ENCODE results near the gene KIF26A.
"Not testable (repeated sequence)": the region's sequence is repeated elsewhere in the genome, so short reads cannot be mapped to it uniquely, and the experiment has no call there.

KIF26A gene

DNA sequence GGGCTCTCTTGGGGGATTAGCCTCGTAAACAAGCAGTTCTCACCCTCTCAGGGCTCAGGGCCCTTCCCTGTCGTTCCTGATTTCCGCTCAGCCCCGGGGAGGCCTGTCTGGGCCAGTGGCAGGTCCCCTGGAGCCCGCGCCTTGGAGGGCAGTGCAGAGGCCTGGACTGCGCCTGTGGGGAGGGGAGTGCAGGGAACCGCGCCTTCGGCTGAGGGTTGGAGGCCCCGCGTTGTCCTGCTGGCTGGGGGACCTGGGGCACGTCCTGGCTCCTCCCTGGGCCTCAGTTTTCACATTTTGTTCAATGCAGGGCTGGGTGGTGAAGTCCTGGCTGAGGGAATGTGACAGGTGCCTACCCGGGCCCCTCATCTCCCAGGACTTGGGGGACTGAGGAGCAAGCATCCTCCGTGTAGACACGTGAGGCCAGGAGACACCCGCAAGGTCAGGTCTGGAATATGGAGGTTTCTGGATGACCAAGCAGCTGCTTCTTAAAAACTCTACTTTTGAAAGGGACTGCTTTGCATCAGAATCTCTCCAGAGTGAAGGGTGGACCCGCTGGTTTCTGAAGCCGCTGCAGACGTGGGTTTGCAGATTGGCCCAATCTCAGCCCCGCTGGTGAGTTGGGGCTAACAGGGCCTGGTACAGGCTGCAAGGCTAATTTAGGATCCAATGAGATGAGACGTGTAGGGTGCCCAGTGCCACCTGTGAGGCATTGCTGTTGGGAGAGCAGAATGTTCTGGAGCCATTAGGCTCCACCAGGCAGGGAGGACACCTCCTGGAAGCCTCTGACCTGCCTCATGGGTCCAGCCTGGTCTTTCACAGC is 80.2 kb downstream of the KIF26A start:
- in situ Hi-C loops (cut with MboI; ENCODE audit: low sequenced_read_pairs) = no loop called here

GRCh38 chr14:104219731-104220214 is 81.4 kb downstream of the KIF26A start:
- Histone ChIP-seq H3K4me3 (no peak overlapping the region), H3K36me3 (replicated peaks) (no peaks in the 10 kb centered on the region), H3K27me3 (ENCODE audit: low read depth) (no peaks in the 10 kb centered on the region; the same call in 1 of the 2 replicates), H3K4me1 (no peaks in the 10 kb centered on the region), H3K9me3 (no peaks in the 10 kb centered on the region)
- in situ Hi-C loops (cut with MboI; ENCODE audit: low sequenced_read_pairs) = no loop called here
- no peak for DNase-seq (ENCODE audit: low spot score in 2 of 2)

More for the DNA sequence above, 80.2 kb downstream of the KIF26A start:
- H3K4me1 ChIP-seq = no peaks in the 10 kb centered on the region
- no peak overlapping the region for H3K4me3 ChIP-seq
- no peak for DNase-seq (ENCODE audit: low spot score in 2 of 2)
- H3K36me3 ChIP-seq (replicated peaks) = no peaks in the 10 kb centered on the region
- H3K27me3 ChIP-seq (ENCODE audit: low read depth) = no peaks in the 10 kb centered on the region; the same call in 1 of the 2 replicates
- no peaks in the 10 kb centered on the region for H3K9me3 ChIP-seq

DNA sequence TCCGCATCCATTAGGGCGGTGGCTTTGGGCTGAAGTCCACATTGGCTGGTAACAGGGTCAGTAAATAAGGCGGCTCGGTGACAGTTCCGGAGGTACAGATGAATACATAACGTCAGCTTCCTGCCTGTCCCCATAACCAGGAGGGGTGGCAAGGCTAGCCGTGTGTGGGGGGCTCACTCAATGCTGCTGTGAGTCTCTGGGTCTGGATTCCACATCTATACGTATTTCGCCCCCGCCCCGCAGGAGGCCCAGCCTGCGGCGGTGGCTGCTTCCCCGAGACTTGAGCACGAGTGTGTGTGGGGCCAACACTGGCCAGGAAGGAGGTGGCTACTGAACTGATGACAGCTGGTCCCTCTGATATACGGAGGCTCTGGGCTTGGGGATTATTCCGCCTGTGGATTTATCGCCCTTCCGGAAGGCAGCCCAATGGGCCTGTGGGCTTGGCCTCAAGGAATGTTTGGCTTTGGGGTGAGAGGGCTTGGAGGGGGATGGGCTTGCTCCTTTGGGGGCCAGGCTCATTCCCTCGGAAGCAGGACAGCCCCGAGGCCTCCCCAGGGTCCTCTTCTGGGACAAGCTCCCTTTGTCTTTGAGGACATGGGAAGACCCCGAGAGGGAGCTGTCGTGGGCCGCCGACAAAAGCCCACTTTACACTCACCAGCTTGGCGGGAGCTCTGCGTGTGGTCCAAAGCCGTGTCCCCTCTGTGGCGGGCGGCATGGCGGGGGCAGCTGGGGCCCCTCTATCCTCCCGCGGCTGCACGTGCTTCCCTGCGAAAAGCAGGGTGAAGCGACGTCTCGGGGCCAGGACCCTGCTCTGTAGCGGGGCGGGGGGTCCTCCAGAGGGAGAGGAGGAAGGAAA is 82.1 kb downstream of the KIF26A start:
- no peak for DNase-seq (ENCODE audit: low spot score in 2 of 2)
- in situ Hi-C loops (cut with MboI; ENCODE audit: low sequenced_read_pairs) = no loop called here
- no peaks in the 10 kb centered on the region for H3K36me3 ChIP-seq (replicated peaks)
- no peak overlapping the region for H3K4me3 ChIP-seq
- H3K4me1 ChIP-seq = no peaks in the 10 kb centered on the region
- no peaks in the 10 kb centered on the region for H3K9me3 ChIP-seq
- H3K27me3 ChIP-seq (ENCODE audit: low read depth) = no peaks in the 10 kb centered on the region; the same call in 1 of the 2 replicates

DNA sequence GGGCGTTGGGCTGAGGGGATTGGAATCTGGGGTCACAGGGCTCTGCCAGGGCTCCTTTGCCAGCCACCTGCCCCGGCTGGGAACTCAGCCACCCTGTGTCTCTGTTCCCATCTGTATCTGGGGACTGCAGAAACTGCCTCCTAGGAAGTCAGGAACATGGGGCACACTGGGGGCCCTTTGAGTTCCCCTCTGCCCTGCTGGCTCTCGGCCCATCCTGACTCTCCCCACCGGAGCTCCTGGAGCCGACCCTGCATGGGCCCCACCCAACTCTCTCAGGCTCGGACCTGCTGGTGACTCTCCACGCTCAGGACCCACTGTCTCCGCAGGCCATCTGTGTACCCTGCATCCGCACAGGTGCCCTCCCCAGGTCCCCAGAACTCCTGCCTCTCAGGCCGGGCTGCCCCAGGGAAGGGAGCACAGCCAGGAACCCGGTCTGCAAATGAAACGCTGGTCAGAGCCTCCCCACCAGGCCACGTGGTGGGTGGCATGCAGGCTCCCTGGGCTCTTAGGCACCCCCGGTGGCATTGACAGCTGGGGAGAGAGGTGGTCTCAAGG is 82.8 kb downstream of the KIF26A start:
- DNase-seq (ENCODE audit: low spot score in 2 of 2) = no peak
- in situ Hi-C loops (cut with MboI; ENCODE audit: low sequenced_read_pairs) = no loop called here
- no peaks in the 10 kb centered on the region for H3K9me3 ChIP-seq
- H3K4me1 ChIP-seq = no peaks in the 10 kb centered on the region
- H3K27me3 ChIP-seq (ENCODE audit: low read depth) = no peaks in the 10 kb centered on the region; the same call in 1 of the 2 replicates
- no peak overlapping the region for H3K4me3 ChIP-seq
- no peaks in the 10 kb centered on the region for H3K36me3 ChIP-seq (replicated peaks)

GRCh38 chr14:104221636-104222369 is 83.4 kb downstream of the KIF26A start:
- Histone ChIP-seq H3K27me3 (ENCODE audit: low read depth) (no peaks in the 10 kb centered on the region; the same call in 1 of the 2 replicates), H3K4me3 (no peak overlapping the region), H3K36me3 (replicated peaks) (no peaks in the 10 kb centered on the region), H3K9me3 (no peaks in the 10 kb centered on the region), H3K4me1 (no peaks in the 10 kb centered on the region)
- in situ Hi-C loops (cut with MboI; ENCODE audit: low sequenced_read_pairs) = no loop called here
- DNase-seq (ENCODE audit: low spot score in 2 of 2) = no peak

DNA sequence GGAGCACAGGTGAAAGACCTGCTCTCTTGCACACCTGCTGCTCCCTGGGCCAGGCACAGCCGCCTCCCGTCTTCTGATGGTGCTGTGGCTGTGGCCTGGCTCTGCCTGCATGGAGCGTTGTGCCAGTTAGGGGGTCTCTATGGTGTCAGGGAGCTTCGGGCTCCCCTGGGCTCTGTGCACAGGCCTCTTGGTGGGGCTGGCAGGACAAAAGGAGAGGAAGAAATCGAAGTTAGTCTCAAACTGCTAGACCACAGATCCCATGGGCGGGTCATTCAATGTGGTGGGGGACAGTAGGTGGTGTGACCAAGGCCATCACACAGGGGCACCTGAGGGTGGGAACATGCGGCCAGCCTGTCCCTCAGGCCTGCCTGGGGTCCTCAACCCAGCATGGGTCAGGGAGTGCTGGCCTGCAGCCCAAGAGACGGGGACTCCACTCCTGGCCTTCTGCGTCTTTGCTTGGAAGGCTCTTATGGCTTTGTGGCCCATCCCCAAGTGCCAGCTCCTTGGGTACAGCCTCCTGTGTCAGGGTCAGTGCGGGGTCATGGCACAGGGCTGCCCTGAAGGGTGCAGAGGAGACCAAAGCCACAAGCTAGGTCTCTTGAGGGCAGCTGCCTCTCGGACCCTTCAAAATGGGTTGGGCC is 84.1 kb downstream of the KIF26A start:
- Histone ChIP-seq H3K36me3 (replicated peaks) (no peaks in the 10 kb centered on the region), H3K9me3 (no peaks in the 10 kb centered on the region), H3K27me3 (ENCODE audit: low read depth) (no peaks in the 10 kb centered on the region; the same call in 1 of the 2 replicates), H3K4me3 (no peak overlapping the region), H3K4me1 (no peaks in the 10 kb centered on the region)
- DNase-seq (ENCODE audit: low spot score in 2 of 2) = no peak
- in situ Hi-C loops (cut with MboI; ENCODE audit: low sequenced_read_pairs) = no loop called here

DNA sequence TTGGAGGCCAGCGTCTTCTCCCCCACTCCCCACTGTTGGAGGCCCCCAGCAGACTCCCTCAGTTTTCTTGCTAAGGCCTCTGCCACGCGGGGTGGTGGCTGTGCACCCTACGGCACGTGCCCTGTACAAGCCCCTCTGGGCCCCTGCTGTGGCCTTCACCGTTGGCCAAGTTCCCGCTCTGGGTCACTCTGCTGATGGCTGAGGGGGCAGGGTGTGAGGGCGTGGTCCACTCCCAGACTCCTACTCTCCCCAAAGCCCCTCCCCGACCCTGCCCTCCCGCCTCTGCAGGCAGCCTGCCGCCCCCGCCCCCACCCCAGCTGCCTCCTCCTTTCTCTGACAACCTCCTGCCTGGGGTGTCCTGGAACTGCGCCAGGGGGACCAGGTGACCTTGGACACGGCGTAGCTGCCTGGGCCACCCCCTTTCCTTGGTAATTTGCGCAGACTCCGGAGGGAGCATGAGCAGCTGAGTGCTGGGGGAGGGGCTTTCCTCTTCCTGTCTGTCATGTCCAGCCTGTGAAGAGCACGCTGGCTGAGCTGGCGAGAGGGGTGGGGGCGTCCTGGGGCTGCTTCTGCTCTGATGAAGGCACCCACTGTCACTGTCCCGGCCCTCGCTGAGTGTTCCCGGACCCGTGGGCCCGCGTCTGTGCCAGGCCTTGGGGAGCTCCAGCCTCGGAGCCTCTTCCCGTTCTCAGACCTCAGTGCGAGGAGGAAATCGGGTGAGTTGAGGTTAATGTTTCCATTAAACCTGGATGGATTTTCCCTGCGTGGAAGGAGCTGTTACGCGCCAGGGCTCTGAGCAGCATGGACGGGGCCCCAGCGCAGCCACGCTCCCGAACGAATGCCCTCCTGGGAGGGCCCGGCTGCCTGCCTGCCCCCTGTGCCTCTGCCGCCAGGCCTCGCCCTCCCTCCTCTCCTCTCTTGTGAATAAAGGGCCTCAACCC is 85.0 kb downstream of the KIF26A start:
- H3K36me3 ChIP-seq (replicated peaks) = no peaks in the 10 kb centered on the region
- peak in 1 of 2 experiments; percentile 19 for DNase-seq (ENCODE audit: low spot score in 2 of 2)
- in situ Hi-C loops (cut with MboI; ENCODE audit: low sequenced_read_pairs) = no loop called here
- H3K4me1 ChIP-seq = no peaks in the 10 kb centered on the region
- H3K9me3 ChIP-seq = no peaks in the 10 kb centered on the region
- H3K27me3 ChIP-seq (ENCODE audit: low read depth) = no peaks in the 10 kb centered on the region; the same call in 1 of the 2 replicates
- no peak overlapping the region for H3K4me3 ChIP-seq

DNA sequence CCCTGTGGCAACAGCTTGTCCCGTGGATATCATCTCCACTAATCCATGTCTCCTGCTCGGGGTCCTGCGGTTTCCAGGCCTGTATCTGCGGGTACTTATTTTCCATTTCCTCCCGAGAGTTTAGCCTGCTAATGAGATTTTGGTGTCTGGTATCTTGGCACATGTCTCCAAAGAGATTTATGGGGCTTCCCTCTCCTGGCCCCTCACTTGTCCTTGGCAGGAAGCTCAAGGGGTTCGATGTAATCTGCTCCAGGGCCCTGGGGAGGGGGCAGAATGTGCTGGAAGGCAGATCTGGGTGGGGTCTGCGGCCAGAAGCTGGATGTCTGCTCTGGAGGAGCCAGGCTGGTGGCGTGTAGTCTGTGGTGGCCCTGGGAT is 85.7 kb downstream of the KIF26A start:
- H3K36me3 ChIP-seq (replicated peaks) = no peaks in the 10 kb centered on the region
- no peak for DNase-seq (ENCODE audit: low spot score in 2 of 2)
- in situ Hi-C loops (cut with MboI; ENCODE audit: low sequenced_read_pairs) = no loop called here
- no peaks in the 10 kb centered on the region for H3K4me1 ChIP-seq
- no peak overlapping the region for H3K4me3 ChIP-seq
- no peaks in the 10 kb centered on the region for H3K9me3 ChIP-seq
- H3K27me3 ChIP-seq (ENCODE audit: low read depth) = no peaks in the 10 kb centered on the region

GRCh38 chr14:104224506-104225277 is 86.3 kb downstream of the KIF26A start:
- in situ Hi-C loops (cut with MboI; ENCODE audit: low sequenced_read_pairs) = no loop called here
- Histone ChIP-seq H3K9me3 (no peaks in the 10 kb centered on the region), H3K4me1 (no peaks in the 10 kb centered on the region), H3K27me3 (ENCODE audit: low read depth) (no peaks in the 10 kb centered on the region), H3K36me3 (replicated peaks) (no peaks in the 10 kb centered on the region), H3K4me3 (no peak overlapping the region)
- peak in 1 of 2 experiments; percentile 72 for DNase-seq (ENCODE audit: low spot score in 2 of 2)

- DNase-seq (ENCODE audit: low spot score in 2 of 2); H3K9me3 ChIP-seq; H3K27me3 ChIP-seq (ENCODE audit: low read depth); H3K36me3 ChIP-seq (replicated peaks); H3K4me1 ChIP-seq; in situ Hi-C loops (cut with MboI; ENCODE audit: low sequenced_read_pairs); H3K4me3 ChIP-seq: not testable (repeated sequence)
These were observed 87.1 kb downstream of the KIF26A start for GRCh38 chr14:104225278-104226190.
